Renal cortex interstitium (tissue), 11 donors: ENCODE measurements around the gene COPS7A. TPM values are rescaled to one million over a fixed set of nuclear protein-coding genes. Genes with fewer than 3 reads are reported as not detected.
"Not testable (repeated sequence)": the region's sequence is repeated elsewhere in the genome, so short reads cannot be mapped to it uniquely, and the experiment has no call there.

Source experiments
- DNase-seq, 11 donors: peaks; one replicate each; pipeline ENCODE4 v3.0.0-alpha.2; 2013; ENCODE audit warnings: low read depth in 9 of 11, low spot score in 4 of 11; ENCODE audit errors: extremely low read depth in 1 of 11
- polyA plus RNA-seq, 3 donors: library from polyadenylated mRNA; unstranded; fragments of 120-200 nt; gene quantifications; one replicate each; pipeline ENCODE4 v1.2.1, GENCODE V29; 2013; ENCODE audit not compliant: insufficient read length in 3 of 3

The COPS7A gene
- polyA plus RNA-seq, 3 donors = 61.5 to 70.2 (median 65.1) TPM

- DNase-seq = no peak
Observed at GRCh38 chr12:6734506-6735387, 10.9 kb downstream of the COPS7A start.

- peak in 6 of 11 donors; percentile 23 to 52 (median 34) for DNase-seq
Observed at GRCh38 chr12:6735448-6736191, 11.8 kb downstream of the COPS7A start.

- DNase-seq = no peak
Observed at GRCh38 chr12:6736754-6737153, 12.9 kb downstream of the COPS7A start.

GRCh38 chr12:6742080-6742479, 18.2 kb downstream of the COPS7A start:
- DNase-seq = not testable (repeated sequence)

GRCh38 chr12:6742834-6743233, 19.0 kb downstream of the COPS7A start:
- no peak for DNase-seq

- DNase-seq = not testable (repeated sequence)
Observed at GRCh38 chr12:6743300-6743699, 19.5 kb downstream of the COPS7A start.

- DNase-seq = no peak
Observed at GRCh38 chr12:6745741-6746525, 22.1 kb downstream of the COPS7A start.

- DNase-seq = no peak
Observed at GRCh38 chr12:6747216-6747615, 23.4 kb downstream of the COPS7A start.

- DNase-seq = no peak
Observed at GRCh38 chr12:6748761-6749160, 24.9 kb downstream of the COPS7A start.

- no peak for DNase-seq
Observed at GRCh38 chr12:6750506-6750905, 26.7 kb downstream of the COPS7A start.

- DNase-seq = no peak
Observed at GRCh38 chr12:6751767-6752166, 27.9 kb downstream of the COPS7A start.

GRCh38 chr12:6752167-6752920, 28.5 kb downstream of the COPS7A start:
- DNase-seq = no peak

GRCh38 chr12:6752921-6753771, 29.3 kb downstream of the COPS7A start, which contains the start of gene MLF2:
MLF2 (minus strand) TSS chr12:6753141; CDS start chr12:6752334, 807 bp downstream.
- DNase-seq = peak; percentile 93 to 99 (median 98)

GRCh38 chr12:6753772-6754356, 30.0 kb downstream of the COPS7A start:
- DNase-seq = no peak

- no peak for DNase-seq
Observed at GRCh38 chr12:6754411-6754810, 30.6 kb downstream of the COPS7A start.

- no peak for DNase-seq
Observed at GRCh38 chr12:6757028-6757690, 33.3 kb downstream of the COPS7A start.
